GM23338 (cell line): ENCODE results near the gene PPP2R5C. TPM values are rescaled to one million over a fixed set of nuclear protein-coding genes. Genes with fewer than 3 reads are reported as not detected.

Experiments
- ATAC-seq: fragments of 200-7000 bp; cut with Tn5 transposase; 3 replicates; pipeline ENCODE4 v1.9.1; 2020
- DNase-seq: peaks from one replicate; pipeline ENCODE4 v3.0.0-alpha.2; 2015; ENCODE audit warnings: low spot score
- H2AFZ ChIP-seq: fragments of 200-600 bp; sonication (generic); 2 replicates; pipeline ENCODE4 v1.8.0; 2016; ENCODE audit warnings: antibody characterized with exemption, mild to moderate bottlenecking, moderate library complexity
- H3F3A ChIP-seq: fragments of 200-600 bp; sonication (generic); replicated peaks from 2 replicates; pipeline ENCODE4 v1.8.0; 2017; ENCODE audit warnings: antibody characterized with exemption, mixed run types, low read depth
- H3K27ac ChIP-seq: fragments of 200-600 bp; sonication (generic); 2 replicates; pipeline ENCODE4 v1.6.1; 2016; ENCODE audit warnings: low read depth
- H3K27me3 ChIP-seq: fragments of 200-600 bp; sonication (generic); 2 replicates; pipeline ENCODE4 v1.8.0; 2016; ENCODE audit warnings: mild to moderate bottlenecking, mixed run types, moderate library complexity; ENCODE audit not compliant: insufficient read depth
- H3K36me3 ChIP-seq: fragments of 200-600 bp; sonication (generic); 2 replicates; pipeline ENCODE4 v1.8.0; 2016; ENCODE audit warnings: mild to moderate bottlenecking; ENCODE audit not compliant: insufficient read depth
- H3K4me1 ChIP-seq: fragments of 200-600 bp; sonication (generic); 2 replicates; pipeline ENCODE4 v1.8.0; 2016; ENCODE audit warnings: mild to moderate bottlenecking, moderate library complexity; ENCODE audit not compliant: insufficient read depth
- H3K4me2 ChIP-seq: fragments of 200-600 bp; sonication (generic); 2 replicates; pipeline ENCODE4 v1.7.1; 2017; ENCODE audit warnings: mixed run types
- H3K4me3 ChIP-seq: fragments of 200-600 bp; sonication (generic); 2 replicates; pipeline ENCODE4 v1.6.1; 2016; ENCODE audit warnings: mixed run types
- H3K79me2 ChIP-seq: fragments of 200-600 bp; sonication (generic); replicated peaks from 2 replicates; pipeline ENCODE4 v1.8.0; 2017; ENCODE audit warnings: mild to moderate bottlenecking; ENCODE audit not compliant: insufficient read depth
- H3K9me2 ChIP-seq: fragments of 200-600 bp; sonication (generic); 2 replicates; pipeline ENCODE4 v1.8.0; 2017; ENCODE audit not compliant: insufficient read depth
- H4K20me1 ChIP-seq: fragments of 200-600 bp; sonication (generic); replicated peaks from 2 replicates; pipeline ENCODE4 v1.8.0; 2017; ENCODE audit warnings: mild to moderate bottlenecking; ENCODE audit not compliant: insufficient read depth
- H3K27ac Mint-ChIP-seq: 2 replicates; pipeline ENCODE4 v1.8.0; 2020; ENCODE audit warnings: inconsistent platforms, mild to moderate bottlenecking, moderate library complexity, mixed read lengths
- H3K27me3 Mint-ChIP-seq: 3 replicates; pipeline ENCODE4 v1.8.0; 2022; ENCODE audit warnings: low read depth, mild to moderate bottlenecking, moderate library complexity, mixed read lengths, inconsistent platforms; ENCODE audit not compliant: insufficient read depth, poor library complexity
- H3K36me3 Mint-ChIP-seq: 3 replicates; pipeline ENCODE4 v1.8.0; 2021; ENCODE audit warnings: low read depth, mild to moderate bottlenecking, inconsistent platforms, moderate library complexity, mixed read lengths
- H3K4me1 Mint-ChIP-seq: 3 replicates; pipeline ENCODE4 v1.8.0; 2020; ENCODE audit warnings: mild to moderate bottlenecking, inconsistent platforms, mixed read lengths
- H3K4me3 Mint-ChIP-seq: 3 replicates; pipeline ENCODE4 v1.8.0; 2021; ENCODE audit warnings: moderate library complexity, mild to moderate bottlenecking, inconsistent platforms, mixed read lengths
- H3K9me3 Mint-ChIP-seq: 3 replicates; pipeline ENCODE4 v1.8.0; 2020; ENCODE audit warnings: moderate library complexity, mild to moderate bottlenecking, inconsistent platforms, mixed read lengths
- CREB1 ChIP-seq: fragments of 250-450 bp; sonication (Bioruptor Pico); IDR thresholded peaks from 2 replicates; pipeline ENCODE4 v1.5.0; 2020; ENCODE audit warnings: low read depth, mild to moderate bottlenecking, moderate library complexity
- ETS1 ChIP-seq: IDR thresholded peaks from 2 replicates; pipeline ENCODE4 v1.6.1; 2016; ENCODE audit warnings: antibody characterized with exemption
- EZH2 ChIP-seq: fragments of 200-600 bp; sonication (generic); IDR thresholded peaks from one replicate; pipeline ENCODE4 v1.8.0; 2017; ENCODE audit warnings: antibody characterized with exemption, mild to moderate bottlenecking, low read depth; ENCODE audit not compliant: unreplicated experiment
- EZH2phosphoT487 ChIP-seq: fragments of 200-600 bp; sonication (generic); IDR thresholded peaks from one replicate; pipeline ENCODE4 v1.8.1; 2018; ENCODE audit warnings: antibody characterized with exemption; ENCODE audit not compliant: unreplicated experiment
- JUNB ChIP-seq: IDR thresholded peaks from one replicate; pipeline ENCODE4 v1.6.1; 2016; ENCODE audit warnings: antibody characterized with exemption; ENCODE audit not compliant: unreplicated experiment
- POLR2AphosphoS5 ChIP-seq: IDR thresholded peaks from 2 replicates; pipeline ENCODE4 v1.6.1; 2016; ENCODE audit warnings: antibody characterized with exemption, low read depth
- ZNF331 ChIP-seq: fragments of 250-450 bp; sonication (Bioruptor Pico); IDR thresholded peaks from 2 replicates; pipeline ENCODE4 v1.5.0; 2020; ENCODE audit warnings: low read depth, mild to moderate bottlenecking, moderate library complexity
- polyA plus RNA-seq: library from polyadenylated mRNA; unstranded; fragments of >200 nt; fragmentation: Nextera tagmentation; extraction: Ambion mirVana; gene quantifications from 2 replicates; pipeline ENCODE4 v1.2.1, GENCODE V29; 2016
- total RNA-seq: library from RNA; depleted of rRNA; stranded (reverse); fragments of >200 nt; shearing (Covaris generic); gene quantifications from 2 replicates; pipeline ENCODE4 v1.2.3, GENCODE V29; 2014
- TF ChIP-seq, protein P1 (sequence below): fragments of 250-450 bp; sonication (Bioruptor Pico); IDR thresholded peaks from 2 replicates; pipeline ENCODE4 v1.5.0; 2020; ENCODE audit warnings: mild to moderate bottlenecking, moderate library complexity
- TF ChIP-seq, protein P2 (sequence below): IDR thresholded peaks from one replicate; pipeline ENCODE4 v1.6.1; 2018; ENCODE audit warnings: antibody characterized with exemption; ENCODE audit not compliant: unreplicated experiment

The PPP2R5C gene
- total and polyA plus RNA-seq, 2 experiments from 2014 or later = 75.4 to 79.7 TPM

GRCh38 chr14:101813171-101813759 is 51.8 kb downstream of the PPP2R5C start:
- no peaks in the 10 kb centered on the region for H3F3A ChIP-seq
- DNase-seq (no peak), ATAC-seq (no peak)
- peaks cover 16% of the 10 kb centered on the region for H3K4me1 ChIP-seq
- H3K27ac Mint-ChIP-seq = no peak overlapping the region
- no peak for TF ChIP-seq CREB1 (CRISPR knock-in tag)
- TF ChIP-seq POLR2AphosphoS5 = no peak
- no peak for TF ChIP-seq JUNB
- no peaks in the 10 kb centered on the region for H3K36me3 Mint-ChIP-seq
- peaks cover 9% of the 10 kb centered on the region for H3K27me3 Mint-ChIP-seq
- H3K4me3 Mint-ChIP-seq = no peak overlapping the region
- peaks cover 77% of the 10 kb centered on the region for H3K79me2 ChIP-seq
- peaks cover 16% of the 10 kb centered on the region for H3K4me1 Mint-ChIP-seq
- no peaks in the 10 kb centered on the region for H3K36me3 ChIP-seq
- no peak overlapping the region for H3K4me3 ChIP-seq
- no peaks in the 10 kb centered on the region for H3K27me3 ChIP-seq
- H3K9me2 ChIP-seq = no peaks in the 10 kb centered on the region
- no peak overlapping the region for H3K27ac ChIP-seq
- H2AFZ ChIP-seq = no peak overlapping the region
- H3K4me2 ChIP-seq = no peak overlapping the region
- H3K9me3 Mint-ChIP-seq = no peaks in the 10 kb centered on the region
- peaks cover 22% of the 10 kb centered on the region for H4K20me1 ChIP-seq

DNA sequence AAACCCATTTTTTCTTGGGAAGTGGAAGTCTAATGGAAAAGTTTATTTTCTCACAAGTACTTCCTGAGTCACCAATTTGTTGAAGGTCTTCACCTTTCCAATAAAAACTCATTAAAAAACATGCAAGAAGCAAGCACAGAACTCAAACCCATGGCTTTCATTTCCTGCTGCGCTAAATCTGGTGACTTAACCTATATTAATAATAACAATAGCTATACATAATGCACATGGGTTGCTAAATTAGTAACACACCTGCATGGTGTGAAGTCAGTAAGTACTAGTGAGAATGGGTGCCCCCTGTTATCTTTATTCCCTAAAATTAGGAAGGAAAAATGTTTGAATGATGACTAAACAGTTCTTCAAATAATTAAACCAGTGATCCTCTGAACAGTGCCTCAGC is 52.3 kb downstream of the PPP2R5C start:
- no peak overlapping the region for H3K27ac Mint-ChIP-seq
- ATAC-seq (no peak), DNase-seq (no peak)
- H3K27me3 ChIP-seq = no peaks in the 10 kb centered on the region
- no peaks in the 10 kb centered on the region for H3K36me3 Mint-ChIP-seq
- no peaks in the 10 kb centered on the region for H3K36me3 ChIP-seq
- H3K4me2 ChIP-seq = no peak overlapping the region
- TF ChIP-seq EZH2phosphoT487 (no peak), EZH2 (no peak), ZNF331 (CRISPR knock-in tag) (no peak), ETS1 (no peak), JUNB (no peak)
- TF ChIP-seq, protein P1, sequence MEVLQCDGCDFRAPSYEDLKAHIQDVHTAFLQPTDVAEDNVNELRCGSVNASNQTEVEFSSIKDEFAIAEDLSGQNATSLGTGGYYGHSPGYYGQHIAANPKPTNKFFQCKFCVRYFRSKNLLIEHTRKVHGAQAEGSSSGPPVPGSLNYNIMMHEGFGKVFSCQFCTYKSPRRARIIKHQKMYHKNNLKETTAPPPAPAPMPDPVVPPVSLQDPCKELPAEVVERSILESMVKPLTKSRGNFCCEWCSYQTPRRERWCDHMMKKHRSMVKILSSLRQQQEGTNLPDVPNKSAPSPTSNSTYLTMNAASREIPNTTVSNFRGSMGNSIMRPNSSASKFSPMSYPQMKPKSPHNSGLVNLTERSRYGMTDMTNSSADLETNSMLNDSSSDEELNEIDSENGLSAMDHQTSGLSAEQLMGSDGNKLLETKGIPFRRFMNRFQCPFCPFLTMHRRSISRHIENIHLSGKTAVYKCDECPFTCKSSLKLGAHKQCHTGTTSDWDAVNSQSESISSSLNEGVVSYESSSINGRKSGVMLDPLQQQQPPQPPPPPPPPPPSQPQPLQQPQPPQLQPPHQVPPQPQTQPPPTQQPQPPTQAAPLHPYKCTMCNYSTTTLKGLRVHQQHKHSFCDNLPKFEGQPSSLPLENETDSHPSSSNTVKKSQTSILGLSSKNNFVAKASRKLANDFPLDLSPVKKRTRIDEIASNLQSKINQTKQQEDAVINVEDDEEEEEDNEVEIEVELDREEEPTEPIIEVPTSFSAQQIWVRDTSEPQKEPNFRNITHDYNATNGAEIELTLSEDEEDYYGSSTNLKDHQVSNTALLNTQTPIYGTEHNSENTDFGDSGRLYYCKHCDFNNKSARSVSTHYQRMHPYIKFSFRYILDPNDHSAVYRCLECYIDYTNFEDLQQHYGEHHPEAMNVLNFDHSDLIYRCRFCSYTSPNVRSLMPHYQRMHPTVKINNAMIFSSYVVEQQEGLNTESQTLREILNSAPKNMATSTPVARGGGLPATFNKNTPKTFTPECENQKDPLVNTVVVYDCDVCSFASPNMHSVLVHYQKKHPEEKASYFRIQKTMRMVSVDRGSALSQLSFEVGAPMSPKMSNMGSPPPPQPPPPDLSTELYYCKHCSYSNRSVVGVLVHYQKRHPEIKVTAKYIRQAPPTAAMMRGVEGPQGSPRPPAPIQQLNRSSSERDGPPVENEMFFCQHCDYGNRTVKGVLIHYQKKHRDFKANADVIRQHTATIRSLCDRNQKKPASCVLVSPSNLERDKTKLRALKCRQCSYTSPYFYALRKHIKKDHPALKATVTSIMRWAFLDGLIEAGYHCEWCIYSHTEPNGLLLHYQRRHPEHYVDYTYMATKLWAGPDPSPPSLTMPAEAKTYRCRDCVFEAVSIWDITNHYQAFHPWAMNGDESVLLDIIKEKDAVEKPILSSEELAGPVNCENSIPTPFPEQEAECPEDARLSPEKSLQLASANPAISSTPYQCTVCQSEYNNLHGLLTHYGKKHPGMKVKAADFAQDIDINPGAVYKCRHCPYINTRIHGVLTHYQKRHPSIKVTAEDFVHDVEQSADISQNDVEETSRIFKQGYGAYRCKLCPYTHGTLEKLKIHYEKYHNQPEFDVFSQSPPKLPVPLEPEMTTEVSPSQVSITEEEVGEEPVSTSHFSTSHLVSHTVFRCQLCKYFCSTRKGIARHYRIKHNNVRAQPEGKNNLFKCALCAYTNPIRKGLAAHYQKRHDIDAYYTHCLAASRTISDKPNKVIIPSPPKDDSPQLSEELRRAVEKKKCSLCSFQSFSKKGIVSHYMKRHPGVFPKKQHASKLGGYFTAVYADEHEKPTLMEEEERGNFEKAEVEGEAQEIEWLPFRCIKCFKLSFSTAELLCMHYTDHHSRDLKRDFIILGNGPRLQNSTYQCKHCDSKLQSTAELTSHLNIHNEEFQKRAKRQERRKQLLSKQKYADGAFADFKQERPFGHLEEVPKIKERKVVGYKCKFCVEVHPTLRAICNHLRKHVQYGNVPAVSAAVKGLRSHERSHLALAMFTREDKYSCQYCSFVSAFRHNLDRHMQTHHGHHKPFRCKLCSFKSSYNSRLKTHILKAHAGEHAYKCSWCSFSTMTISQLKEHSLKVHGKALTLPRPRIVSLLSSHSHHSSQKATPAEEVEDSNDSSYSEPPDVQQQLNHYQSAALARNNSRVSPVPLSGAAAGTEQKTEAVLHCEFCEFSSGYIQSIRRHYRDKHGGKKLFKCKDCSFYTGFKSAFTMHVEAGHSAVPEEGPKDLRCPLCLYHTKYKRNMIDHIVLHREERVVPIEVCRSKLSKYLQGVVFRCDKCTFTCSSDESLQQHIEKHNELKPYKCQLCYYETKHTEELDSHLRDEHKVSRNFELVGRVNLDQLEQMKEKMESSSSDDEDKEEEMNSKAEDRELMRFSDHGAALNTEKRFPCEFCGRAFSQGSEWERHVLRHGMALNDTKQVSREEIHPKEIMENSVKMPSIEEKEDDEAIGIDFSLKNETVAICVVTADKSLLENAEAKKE (CRISPR knock-in tag) = no peak
- TF ChIP-seq, protein P2, sequence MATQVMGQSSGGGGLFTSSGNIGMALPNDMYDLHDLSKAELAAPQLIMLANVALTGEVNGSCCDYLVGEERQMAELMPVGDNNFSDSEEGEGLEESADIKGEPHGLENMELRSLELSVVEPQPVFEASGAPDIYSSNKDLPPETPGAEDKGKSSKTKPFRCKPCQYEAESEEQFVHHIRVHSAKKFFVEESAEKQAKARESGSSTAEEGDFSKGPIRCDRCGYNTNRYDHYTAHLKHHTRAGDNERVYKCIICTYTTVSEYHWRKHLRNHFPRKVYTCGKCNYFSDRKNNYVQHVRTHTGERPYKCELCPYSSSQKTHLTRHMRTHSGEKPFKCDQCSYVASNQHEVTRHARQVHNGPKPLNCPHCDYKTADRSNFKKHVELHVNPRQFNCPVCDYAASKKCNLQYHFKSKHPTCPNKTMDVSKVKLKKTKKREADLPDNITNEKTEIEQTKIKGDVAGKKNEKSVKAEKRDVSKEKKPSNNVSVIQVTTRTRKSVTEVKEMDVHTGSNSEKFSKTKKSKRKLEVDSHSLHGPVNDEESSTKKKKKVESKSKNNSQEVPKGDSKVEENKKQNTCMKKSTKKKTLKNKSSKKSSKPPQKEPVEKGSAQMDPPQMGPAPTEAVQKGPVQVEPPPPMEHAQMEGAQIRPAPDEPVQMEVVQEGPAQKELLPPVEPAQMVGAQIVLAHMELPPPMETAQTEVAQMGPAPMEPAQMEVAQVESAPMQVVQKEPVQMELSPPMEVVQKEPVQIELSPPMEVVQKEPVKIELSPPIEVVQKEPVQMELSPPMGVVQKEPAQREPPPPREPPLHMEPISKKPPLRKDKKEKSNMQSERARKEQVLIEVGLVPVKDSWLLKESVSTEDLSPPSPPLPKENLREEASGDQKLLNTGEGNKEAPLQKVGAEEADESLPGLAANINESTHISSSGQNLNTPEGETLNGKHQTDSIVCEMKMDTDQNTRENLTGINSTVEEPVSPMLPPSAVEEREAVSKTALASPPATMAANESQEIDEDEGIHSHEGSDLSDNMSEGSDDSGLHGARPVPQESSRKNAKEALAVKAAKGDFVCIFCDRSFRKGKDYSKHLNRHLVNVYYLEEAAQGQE = no peak
- no peaks in the 10 kb centered on the region for H3K9me3 Mint-ChIP-seq
- H3K4me1 ChIP-seq = peaks cover 12% of the 10 kb centered on the region
- H3K27me3 Mint-ChIP-seq = peaks cover 6% of the 10 kb centered on the region
- H3F3A ChIP-seq = no peaks in the 10 kb centered on the region
- H3K4me1 Mint-ChIP-seq = peaks cover 13% of the 10 kb centered on the region
- H3K4me3 ChIP-seq = no peak overlapping the region
- no peak overlapping the region for H3K4me3 Mint-ChIP-seq
- no peak overlapping the region for H2AFZ ChIP-seq
- H3K9me2 ChIP-seq = no peaks in the 10 kb centered on the region
- H3K79me2 ChIP-seq = peaks cover 83% of the 10 kb centered on the region
- H4K20me1 ChIP-seq = peaks cover 25% of the 10 kb centered on the region
- no peak overlapping the region for H3K27ac ChIP-seq
